Measurements from ENCODE around the gene TPH2.

Gene TPH2

GRCh38 chr12:72071030-72071429 lies 132.4 kb downstream of the TPH2 start:
- Histone ChIP-seq H3K4me3 (ENCODE audit: low read length in 2 of 2) (no peak overlapping the region), H3K27me3 (ENCODE audit: control insufficient read depth in 1 of 2, insufficient read depth in 2 of 2, low read length in 2 of 2) (no peaks in the 10 kb centered on the region), H3K4me1 (ENCODE audit: control insufficient read depth, insufficient read depth, low read length) (no peaks in the 10 kb centered on the region), H3K9ac (ENCODE audit: low read length in 2 of 2) (no peak overlapping the region), H3K36me3 (ENCODE audit: control insufficient read depth in 2 of 2, insufficient read depth in 2 of 2, low read length in 2 of 2) (no peaks in the 10 kb centered on the region), H3K9me3 (ENCODE audit: control insufficient read depth in 2 of 2, low read length in 2 of 2) (no peaks in the 10 kb centered on the region), H3K27ac (ENCODE audit: low read length) (no peak overlapping the region)

GRCh38 chr12:72072592-72073212 lies 134.1 kb downstream of the TPH2 start:
- no peak overlapping the region for H3K27ac ChIP-seq (ENCODE audit: low read length)
- H3K9ac ChIP-seq (ENCODE audit: low read length in 2 of 2): no peak overlapping the region
- no peak overlapping the region for H3K4me3 ChIP-seq (ENCODE audit: low read length in 2 of 2)
- H3K27me3 ChIP-seq (ENCODE audit: control insufficient read depth in 1 of 2, insufficient read depth in 2 of 2, low read length in 2 of 2): no peaks in the 10 kb centered on the region
- H3K36me3 ChIP-seq (ENCODE audit: control insufficient read depth in 2 of 2, insufficient read depth in 2 of 2, low read length in 2 of 2): no peaks in the 10 kb centered on the region
- no peaks in the 10 kb centered on the region for H3K4me1 ChIP-seq (ENCODE audit: control insufficient read depth, insufficient read depth, low read length)
- no peaks in the 10 kb centered on the region for H3K9me3 ChIP-seq (ENCODE audit: control insufficient read depth in 2 of 2, low read length in 2 of 2)

- Histone ChIP-seq H3K36me3 (ENCODE audit: control insufficient read depth in 2 of 2, insufficient read depth in 2 of 2, low read length in 2 of 2) (no peaks in the 10 kb centered on the region), H3K27ac (ENCODE audit: low read length) (no peak overlapping the region), H3K9me3 (ENCODE audit: control insufficient read depth in 2 of 2, low read length in 2 of 2) (no peaks in the 10 kb centered on the region), H3K4me1 (ENCODE audit: control insufficient read depth, insufficient read depth, low read length) (no peaks in the 10 kb centered on the region), H3K27me3 (ENCODE audit: control insufficient read depth in 1 of 2, insufficient read depth in 2 of 2, low read length in 2 of 2) (no peaks in the 10 kb centered on the region), H3K4me3 (ENCODE audit: low read length in 2 of 2) (no peak overlapping the region), H3K9ac (ENCODE audit: low read length in 2 of 2) (no peak overlapping the region)
Observed at GRCh38 chr12:72074065-72074464, 135.4 kb downstream of the TPH2 start.

GRCh38 chr12:72074956-72075355 lies 136.3 kb downstream of the TPH2 start:
- no peaks in the 10 kb centered on the region for H3K36me3 ChIP-seq (ENCODE audit: control insufficient read depth in 2 of 2, insufficient read depth in 2 of 2, low read length in 2 of 2)
- no peak overlapping the region for H3K4me3 ChIP-seq (ENCODE audit: low read length in 2 of 2)
- H3K9ac ChIP-seq (ENCODE audit: low read length in 2 of 2): no peak overlapping the region
- no peak overlapping the region for H3K27ac ChIP-seq (ENCODE audit: low read length)
- H3K9me3 ChIP-seq (ENCODE audit: control insufficient read depth in 2 of 2, low read length in 2 of 2): no peaks in the 10 kb centered on the region
- no peaks in the 10 kb centered on the region for H3K27me3 ChIP-seq (ENCODE audit: control insufficient read depth in 1 of 2, insufficient read depth in 2 of 2, low read length in 2 of 2)
- H3K4me1 ChIP-seq (ENCODE audit: control insufficient read depth, insufficient read depth, low read length): no peaks in the 10 kb centered on the region

GRCh38 chr12:72075401-72075800 lies 136.8 kb downstream of the TPH2 start:
- Histone ChIP-seq H3K27me3 (ENCODE audit: control insufficient read depth in 1 of 2, insufficient read depth in 2 of 2, low read length in 2 of 2) (no peaks in the 10 kb centered on the region), H3K9me3 (ENCODE audit: control insufficient read depth in 2 of 2, low read length in 2 of 2) (no peaks in the 10 kb centered on the region), H3K27ac (ENCODE audit: low read length) (no peak overlapping the region), H3K4me3 (ENCODE audit: low read length in 2 of 2) (no peak overlapping the region), H3K4me1 (ENCODE audit: control insufficient read depth, insufficient read depth, low read length) (no peaks in the 10 kb centered on the region), H3K36me3 (ENCODE audit: control insufficient read depth in 2 of 2, insufficient read depth in 2 of 2, low read length in 2 of 2) (no peaks in the 10 kb centered on the region), H3K9ac (ENCODE audit: low read length in 2 of 2) (no peak overlapping the region)

- Histone ChIP-seq H3K27ac (ENCODE audit: low read length) (no peak overlapping the region), H3K4me1 (ENCODE audit: control insufficient read depth, insufficient read depth, low read length) (no peaks in the 10 kb centered on the region), H3K27me3 (ENCODE audit: control insufficient read depth in 1 of 2, insufficient read depth in 2 of 2, low read length in 2 of 2) (no peaks in the 10 kb centered on the region), H3K9me3 (ENCODE audit: control insufficient read depth in 2 of 2, low read length in 2 of 2) (no peaks in the 10 kb centered on the region), H3K9ac (ENCODE audit: low read length in 2 of 2) (no peak overlapping the region), H3K4me3 (ENCODE audit: low read length in 2 of 2) (no peak overlapping the region), H3K36me3 (ENCODE audit: control insufficient read depth in 2 of 2, insufficient read depth in 2 of 2, low read length in 2 of 2) (no peaks in the 10 kb centered on the region)
Observed at GRCh38 chr12:72075891-72076557, 137.4 kb downstream of the TPH2 start.

- Histone ChIP-seq H3K27me3 (ENCODE audit: control insufficient read depth in 1 of 2, insufficient read depth in 2 of 2, low read length in 2 of 2) (no peaks in the 10 kb centered on the region), H3K4me3 (ENCODE audit: low read length in 2 of 2) (no peak overlapping the region), H3K27ac (ENCODE audit: low read length) (no peak overlapping the region), H3K9ac (ENCODE audit: low read length in 2 of 2) (no peak overlapping the region), H3K36me3 (ENCODE audit: control insufficient read depth in 2 of 2, insufficient read depth in 2 of 2, low read length in 2 of 2) (no peaks in the 10 kb centered on the region), H3K9me3 (ENCODE audit: control insufficient read depth in 2 of 2, low read length in 2 of 2) (no peaks in the 10 kb centered on the region), H3K4me1 (ENCODE audit: control insufficient read depth, insufficient read depth, low read length) (no peaks in the 10 kb centered on the region)
Observed at GRCh38 chr12:72076558-72076915, 137.9 kb downstream of the TPH2 start.

- H3K9me3 ChIP-seq (ENCODE audit: control insufficient read depth in 2 of 2, low read length in 2 of 2): no peaks in the 10 kb centered on the region
- no peaks in the 10 kb centered on the region for H3K27me3 ChIP-seq (ENCODE audit: control insufficient read depth in 1 of 2, insufficient read depth in 2 of 2, low read length in 2 of 2)
- H3K4me1 ChIP-seq (ENCODE audit: control insufficient read depth, insufficient read depth, low read length): no peaks in the 10 kb centered on the region
- no peak overlapping the region for H3K4me3 ChIP-seq (ENCODE audit: low read length in 2 of 2)
- no peak overlapping the region for H3K27ac ChIP-seq (ENCODE audit: low read length)
- H3K9ac ChIP-seq (ENCODE audit: low read length in 2 of 2): no peak overlapping the region
- no peaks in the 10 kb centered on the region for H3K36me3 ChIP-seq (ENCODE audit: control insufficient read depth in 2 of 2, insufficient read depth in 2 of 2, low read length in 2 of 2)
Observed at GRCh38 chr12:72077111-72077820, 138.6 kb downstream of the TPH2 start.

- Histone ChIP-seq H3K4me1 (ENCODE audit: control insufficient read depth, insufficient read depth, low read length) (no peaks in the 10 kb centered on the region), H3K36me3 (ENCODE audit: control insufficient read depth in 2 of 2, insufficient read depth in 2 of 2, low read length in 2 of 2) (no peaks in the 10 kb centered on the region), H3K9ac (ENCODE audit: low read length in 2 of 2) (no peak overlapping the region), H3K4me3 (ENCODE audit: low read length in 2 of 2) (no peak overlapping the region), H3K27ac (ENCODE audit: low read length) (no peak overlapping the region), H3K9me3 (ENCODE audit: control insufficient read depth in 2 of 2, low read length in 2 of 2) (no peaks in the 10 kb centered on the region), H3K27me3 (ENCODE audit: control insufficient read depth in 1 of 2, insufficient read depth in 2 of 2, low read length in 2 of 2) (no peaks in the 10 kb centered on the region)
Observed at GRCh38 chr12:72081777-72082176, 143.1 kb downstream of the TPH2 start.

Data from stomach smooth muscle (tissue), 2 donors.